Astrocyte (in vitro differentiated cells and primary cell): ENCODE measurements around the gene PIM3.

Experiments
- CTCF ChIP-seq: IDR thresholded peaks from 2 replicates; pipeline ENCODE4 v1.5.1; 2011; ENCODE audit warnings: low read depth, mild to moderate bottlenecking, inconsistent platforms, low read length, moderate library complexity; ENCODE audit not compliant: insufficient read depth
- EZH2 ChIP-seq: IDR thresholded peaks from 2 replicates; pipeline ENCODE4 v1.6.1; 2012; ENCODE audit warnings: mild to moderate bottlenecking, low read length, inconsistent platforms; ENCODE audit not compliant: insufficient read depth

GRCh38 chr22:49959782-49960158 is 802 bp upstream of the PIM3 start:
- TF ChIP-seq CTCF (no peak), EZH2 (no peak)
